ENCODE results near the gene HSPA4.

Gene HSPA4

DNA sequence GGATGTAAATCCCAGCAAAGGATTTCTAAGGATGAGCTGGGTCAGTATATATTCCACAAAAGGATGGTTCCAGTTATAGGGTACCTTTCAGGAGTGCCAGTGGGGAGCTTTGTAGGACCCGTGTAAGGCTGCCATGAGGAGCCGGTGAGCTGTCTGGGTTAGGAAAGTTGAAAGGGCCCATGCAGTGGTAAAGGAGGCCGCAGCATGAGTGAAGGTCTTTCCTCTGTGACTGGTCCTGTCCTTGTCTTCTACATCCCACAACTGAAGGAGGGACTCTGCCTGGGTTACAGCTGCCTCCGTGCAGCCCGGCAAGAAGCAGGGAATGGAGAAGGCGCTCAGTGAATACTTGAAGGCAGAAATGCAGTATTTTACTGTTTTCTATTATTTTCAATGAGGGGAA lies 58.9 kb downstream of the HSPA4 start:
- H3K4me3 ChIP-seq (ENCODE audit: control insufficient read depth, low read depth, low read length) = no peak overlapping the region
- TF ChIP-seq, protein P1, sequence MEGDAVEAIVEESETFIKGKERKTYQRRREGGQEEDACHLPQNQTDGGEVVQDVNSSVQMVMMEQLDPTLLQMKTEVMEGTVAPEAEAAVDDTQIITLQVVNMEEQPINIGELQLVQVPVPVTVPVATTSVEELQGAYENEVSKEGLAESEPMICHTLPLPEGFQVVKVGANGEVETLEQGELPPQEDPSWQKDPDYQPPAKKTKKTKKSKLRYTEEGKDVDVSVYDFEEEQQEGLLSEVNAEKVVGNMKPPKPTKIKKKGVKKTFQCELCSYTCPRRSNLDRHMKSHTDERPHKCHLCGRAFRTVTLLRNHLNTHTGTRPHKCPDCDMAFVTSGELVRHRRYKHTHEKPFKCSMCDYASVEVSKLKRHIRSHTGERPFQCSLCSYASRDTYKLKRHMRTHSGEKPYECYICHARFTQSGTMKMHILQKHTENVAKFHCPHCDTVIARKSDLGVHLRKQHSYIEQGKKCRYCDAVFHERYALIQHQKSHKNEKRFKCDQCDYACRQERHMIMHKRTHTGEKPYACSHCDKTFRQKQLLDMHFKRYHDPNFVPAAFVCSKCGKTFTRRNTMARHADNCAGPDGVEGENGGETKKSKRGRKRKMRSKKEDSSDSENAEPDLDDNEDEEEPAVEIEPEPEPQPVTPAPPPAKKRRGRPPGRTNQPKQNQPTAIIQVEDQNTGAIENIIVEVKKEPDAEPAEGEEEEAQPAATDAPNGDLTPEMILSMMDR (conservative IDR thresholded peaks at IDR 0.05; ENCODE audit: control insufficient read depth, insufficient read depth, low read depth, low read length) = no peak

DNA sequence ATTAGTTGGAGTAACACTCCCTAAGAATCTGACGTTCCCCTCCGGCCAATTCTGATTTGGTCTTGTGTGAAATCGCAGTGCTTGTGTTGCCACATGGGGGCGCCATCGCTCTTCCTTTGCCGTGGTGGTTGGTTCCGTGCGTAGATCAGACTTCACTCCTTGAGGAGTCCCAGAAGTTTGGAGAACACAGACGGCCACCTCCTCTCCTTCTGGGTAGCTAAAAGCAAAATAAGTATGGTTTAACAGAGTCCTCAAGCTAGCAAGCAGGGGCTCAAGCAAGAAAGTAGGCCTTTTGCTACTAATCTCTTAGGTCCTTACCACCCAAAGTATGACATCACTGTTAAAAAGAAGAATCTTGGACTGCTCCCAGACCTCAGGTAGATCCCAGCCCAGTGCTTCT lies 59.5 kb downstream of the HSPA4 start:
- TF ChIP-seq, protein P1 (conservative IDR thresholded peaks at IDR 0.05; ENCODE audit: control insufficient read depth, insufficient read depth, low read depth, low read length) = peak; percentile 96
- peak; percentile 81 for DNase-seq (ENCODE audit: low read depth)
- no peak overlapping the region for H3K4me3 ChIP-seq (ENCODE audit: control insufficient read depth, low read depth, low read length)

More for the DNA sequence above, 58.9 kb downstream of the HSPA4 start:
- DNase-seq (ENCODE audit: low read depth) = no peak

DNA sequence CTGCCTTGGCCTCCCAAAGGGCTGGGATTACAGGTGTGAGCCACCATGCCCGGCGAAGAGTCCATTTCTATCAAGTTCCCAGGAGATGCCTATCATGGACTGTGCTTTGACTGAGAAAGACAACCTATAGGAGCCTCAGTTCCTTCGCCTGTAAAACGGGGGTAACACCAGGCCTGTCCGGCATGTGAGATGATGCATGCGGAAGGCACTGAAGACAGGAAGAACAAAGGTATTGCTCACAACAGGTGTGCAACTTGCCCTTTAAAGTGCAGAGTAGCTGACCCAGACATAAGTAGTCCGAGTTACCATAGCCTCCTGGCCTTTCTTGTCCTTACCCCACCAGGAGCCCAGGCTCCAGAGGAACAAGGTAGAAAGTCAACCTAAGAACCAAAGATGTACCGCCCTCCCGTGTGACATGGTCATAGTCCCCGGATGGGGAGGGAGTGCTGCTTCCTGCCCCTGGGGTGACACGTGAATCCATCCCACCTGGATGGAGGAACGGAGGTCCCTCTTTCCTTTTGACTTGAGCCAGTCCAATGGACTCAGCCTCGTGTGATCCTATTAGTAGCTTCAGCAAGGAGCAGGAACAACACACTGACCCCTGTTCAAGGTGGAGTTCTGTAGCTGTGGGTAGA lies 60.3 kb downstream of the HSPA4 start:
- no peak for DNase-seq (ENCODE audit: low read depth)
- TF ChIP-seq, protein P1 (conservative IDR thresholded peaks at IDR 0.05; ENCODE audit: control insufficient read depth, insufficient read depth, low read depth, low read length) = no peak
- H3K4me3 ChIP-seq (ENCODE audit: control insufficient read depth, low read depth, low read length) = no peak overlapping the region

DNA sequence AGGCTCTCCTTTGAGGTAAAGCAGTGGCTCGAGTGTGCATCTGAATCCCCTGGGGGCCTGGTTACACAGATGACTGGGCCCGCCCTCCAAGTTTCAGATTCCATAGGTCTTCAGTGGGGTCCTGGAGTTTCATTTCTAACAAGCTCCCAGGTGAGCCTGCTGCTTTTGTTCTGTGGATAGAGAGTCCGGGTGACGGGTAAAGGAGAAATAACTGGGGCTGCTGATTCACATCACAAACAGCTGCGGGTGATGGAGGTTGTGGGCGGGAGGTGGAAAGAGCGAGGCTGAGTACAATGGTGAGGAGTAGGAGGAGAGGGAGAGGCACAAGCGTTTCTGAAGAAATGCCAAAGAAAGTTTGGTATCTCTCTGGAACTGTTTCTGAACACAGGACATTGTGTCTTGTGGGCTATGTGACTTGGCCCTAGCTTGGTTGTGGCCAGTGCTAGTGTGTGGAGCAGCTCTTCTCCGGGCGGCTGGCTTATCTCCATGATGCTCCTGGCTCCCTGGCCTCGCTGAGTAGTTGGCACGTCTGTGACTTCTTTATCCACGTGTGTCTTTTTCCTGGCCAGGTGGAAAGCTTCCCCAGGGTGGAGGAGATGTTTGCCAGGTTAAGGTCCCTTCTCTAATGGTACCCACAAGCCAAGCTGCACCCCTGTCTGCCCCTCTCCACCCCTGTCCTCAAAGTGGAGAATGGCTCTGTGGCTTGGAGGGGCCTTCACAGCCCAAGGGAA lies 61.7 kb downstream of the HSPA4 start:
- peak; percentile 46 for DNase-seq (ENCODE audit: low read depth)
- no peak overlapping the region for H3K4me3 ChIP-seq (ENCODE audit: control insufficient read depth, low read depth, low read length)
- TF ChIP-seq, protein P1 (conservative IDR thresholded peaks at IDR 0.05; ENCODE audit: control insufficient read depth, insufficient read depth, low read depth, low read length) = no peak

DNA sequence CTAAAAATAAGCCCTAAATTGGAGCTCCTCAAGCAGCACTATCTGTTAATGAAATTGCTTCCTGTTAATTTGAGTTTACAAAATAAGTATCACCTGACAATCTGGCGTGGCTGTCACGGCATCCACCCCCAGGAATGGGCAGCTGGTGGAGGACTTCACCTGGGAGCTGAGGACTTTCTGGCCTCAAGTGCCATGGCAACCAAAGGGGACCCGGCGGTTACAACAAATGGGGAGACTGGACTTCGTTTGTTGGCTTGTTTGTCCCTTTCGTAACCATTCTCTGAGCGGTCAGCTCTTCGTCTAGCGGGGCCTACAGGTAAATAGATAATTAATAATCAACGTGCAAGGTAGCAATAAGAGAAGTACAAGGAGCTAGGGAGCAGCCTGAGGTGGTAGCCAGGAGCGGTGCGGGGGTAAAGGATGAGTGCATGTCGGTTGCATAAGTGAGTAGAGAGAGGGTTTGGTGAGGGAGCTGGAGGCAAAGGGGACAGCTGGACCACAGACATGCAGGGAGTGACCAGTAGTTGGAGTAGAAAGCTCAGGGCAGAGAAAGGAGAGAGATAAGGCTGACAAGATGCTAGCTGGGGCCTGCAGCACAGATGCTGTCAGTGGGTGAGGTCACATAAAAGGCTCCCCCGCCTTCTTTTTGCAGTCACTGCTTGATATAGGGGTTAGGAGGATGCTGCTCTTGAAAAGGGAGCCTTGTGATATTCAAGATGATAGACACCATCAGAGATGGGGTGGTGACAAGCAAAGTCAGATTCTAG lies 62.5 kb downstream of the HSPA4 start:
- DNase-seq (ENCODE audit: low read depth) = no peak
- no peak overlapping the region for H3K4me3 ChIP-seq (ENCODE audit: control insufficient read depth, low read depth, low read length)
- TF ChIP-seq, protein P1 (conservative IDR thresholded peaks at IDR 0.05; ENCODE audit: control insufficient read depth, insufficient read depth, low read depth, low read length) = no peak

GRCh38 chr5:133114933-133115310 lies 63.1 kb downstream of the HSPA4 start:
- TF ChIP-seq, protein P1 (conservative IDR thresholded peaks at IDR 0.05; ENCODE audit: control insufficient read depth, insufficient read depth, low read depth, low read length) = no peak
- no peak for DNase-seq (ENCODE audit: low read depth)
- H3K4me3 ChIP-seq (ENCODE audit: control insufficient read depth, low read depth, low read length) = no peak overlapping the region

Data from fibroblast of mammary gland (primary cell).